Right atrium auricular region (tissue), 2 donors: ENCODE measurements around the gene CT55. TPM values are rescaled to one million over a fixed set of nuclear protein-coding genes. Genes with fewer than 3 reads are reported as not detected.
"Not testable (repeated sequence)": the region's sequence is repeated elsewhere in the genome, so short reads cannot be mapped to it uniquely, and the experiment has no call there.

Source experiments
- DNase-seq: peaks from one replicate; pipeline ENCODE4 v3.0.0-alpha.2; 2019; ENCODE audit warnings: low spot score
- H3K27ac ChIP-seq, 2 donors: fragments of 200-600 bp; sonication (generic); 1 replicate in 1 of 2; 2 replicates in 1 of 2; pipeline ENCODE4 v1.5.1; 2016 to 2019
- H3K27me3 ChIP-seq, 2 donors: fragments of 200-600 bp; sonication (generic); one replicate each; pipeline versions ENCODE4 v1.5.1 to v1.6.0; 2017 to 2019
- H3K36me3 ChIP-seq: fragments of 200-600 bp; sonication (generic); one replicate; pipeline ENCODE4 v1.5.1; 2016
- H3K4me1 ChIP-seq, 2 donors: fragments of 200-600 bp; sonication (generic); one replicate each; pipeline versions ENCODE4 v1.5.1 to v1.6.0; 2017 to 2019
- H3K4me3 ChIP-seq, 2 donors: fragments of 200-600 bp; sonication (generic); 1 replicate in 1 of 2; 2 replicates in 1 of 2; pipeline ENCODE4 v1.5.1; 2017 to 2019; ENCODE audit warnings: mild to moderate bottlenecking in 1 of 2, moderate library complexity in 1 of 2
- H3K9me3 ChIP-seq, 2 donors: fragments of 200-600 bp; sonication (generic); one replicate each; pipeline ENCODE4 v1.5.1; 2019
- CTCF ChIP-seq, 2 donors: fragments of 200-600 bp; sonication (generic); IDR thresholded peaks; one replicate each; pipeline ENCODE4 v1.5.1; 2019; ENCODE audit warnings: antibody characterized with exemption in 2 of 2
- total RNA-seq, 2 donors: library from RNA; depleted of rRNA; stranded (reverse); fragments of >200 nt; gene quantifications; one replicate each; pipeline ENCODE4 v1.1.0, GENCODE V29; 2016

CT55 gene, protein sequence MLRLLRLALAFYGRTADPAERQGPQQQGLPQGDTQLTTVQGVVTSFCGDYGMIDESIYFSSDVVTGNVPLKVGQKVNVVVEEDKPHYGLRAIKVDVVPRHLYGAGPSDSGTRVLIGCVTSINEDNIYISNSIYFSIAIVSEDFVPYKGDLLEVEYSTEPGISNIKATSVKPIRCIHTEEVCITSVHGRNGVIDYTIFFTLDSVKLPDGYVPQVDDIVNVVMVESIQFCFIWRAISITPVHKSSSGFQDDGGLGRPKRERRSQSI
- total RNA-seq, result not detected

- no peaks in the 10 kb centered on the region for H3K9me3 ChIP-seq
- DNase-seq, result no peak
- H3K4me1 ChIP-seq, result no peaks in the 10 kb centered on the region
- H3K27ac ChIP-seq, result no peak within 1 kb of the TSS
- H3K27me3 ChIP-seq, result no peaks in the 10 kb centered on the region
- H3K36me3 ChIP-seq, result no peaks in the 10 kb centered on the region
- H3K4me3 ChIP-seq, result no peak within 1 kb of the TSS
- TF ChIP-seq CTCF (IDR thresholded peaks at IDR 0.05), result no peak
Observed at GRCh38 chrX:135170877-135171519, at the start of gene CT55. TSS of gene CT55 (minus strand) at chrX:135171398. CDS start at chrX:135171171, 227 bp downstream.

- Histone ChIP-seq H3K27me3 (no peaks in the 10 kb centered on the region), H3K27ac (no peak overlapping the region), H3K4me1 (no peaks in the 10 kb centered on the region), H3K36me3 (no peaks in the 10 kb centered on the region), H3K4me3 (no peak overlapping the region), H3K9me3 (no peaks in the 10 kb centered on the region)
- no peak for TF ChIP-seq CTCF (IDR thresholded peaks at IDR 0.05)
- DNase-seq, result no peak
Observed at GRCh38 chrX:135213200-135213844, 42.1 kb upstream of the CT55 start.

DNA sequence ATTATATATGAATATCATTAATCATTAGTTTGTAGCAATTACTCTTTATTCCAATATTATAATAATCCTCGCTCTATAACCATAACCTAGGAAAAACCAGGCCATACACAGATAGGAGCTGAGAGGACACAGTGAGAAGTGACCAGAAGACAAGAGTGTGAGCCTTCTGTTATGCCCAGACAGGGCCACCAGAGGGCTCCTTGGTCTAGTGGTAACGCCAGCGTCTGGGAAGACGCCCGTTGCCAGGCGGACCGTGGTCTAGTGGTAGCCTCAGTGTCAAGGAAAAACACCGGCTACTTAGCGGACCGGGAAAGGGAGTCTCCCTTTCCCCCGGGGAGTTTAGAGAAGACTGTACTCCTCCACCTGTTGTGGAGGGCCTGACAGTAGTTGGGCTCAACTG is 35.2 kb upstream of the CT55 start:
- not testable (repeated sequence) for H3K27me3 ChIP-seq, H3K4me3 ChIP-seq, H3K36me3 ChIP-seq, H3K9me3 ChIP-seq, H3K27ac ChIP-seq, H3K4me1 ChIP-seq, DNase-seq
- TF ChIP-seq CTCF (IDR thresholded peaks at IDR 0.05), result peak; percentile 16 to 52

DNA sequence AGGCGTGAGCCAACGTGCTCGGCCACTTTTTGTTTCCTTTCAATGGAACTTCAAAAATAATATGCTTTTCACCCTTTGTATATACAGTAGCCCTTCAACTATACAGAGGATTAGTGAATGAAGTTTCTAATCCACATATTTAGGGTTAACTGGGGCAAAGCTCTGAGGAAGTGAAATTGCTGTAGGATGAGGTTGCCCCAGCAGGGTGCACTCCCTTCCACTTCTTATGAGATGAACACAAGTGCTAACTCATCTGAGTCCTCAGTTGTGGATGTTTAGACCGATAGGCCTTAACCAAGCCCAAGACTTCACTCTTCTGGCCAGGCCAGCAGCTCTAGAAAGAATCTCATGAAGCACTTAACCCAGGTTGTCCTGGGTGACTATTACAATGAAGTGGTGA is 29.1 kb upstream of the CT55 start:
- no peak for DNase-seq
- H3K4me1 ChIP-seq, result no peaks in the 10 kb centered on the region
- no peaks in the 10 kb centered on the region for H3K27me3 ChIP-seq
- no peak for TF ChIP-seq CTCF (IDR thresholded peaks at IDR 0.05)
- H3K4me3 ChIP-seq, result no peak overlapping the region
- no peaks in the 10 kb centered on the region for H3K9me3 ChIP-seq
- H3K36me3 ChIP-seq, result no peaks in the 10 kb centered on the region
- H3K27ac ChIP-seq, result no peak overlapping the region

GRCh38 chrX:135194684-135195083 is 23.5 kb upstream of the CT55 start:
- Histone ChIP-seq H3K9me3 (no peaks in the 10 kb centered on the region), H3K4me3 (no peak overlapping the region), H3K4me1 (no peaks in the 10 kb centered on the region), H3K27ac (no peak overlapping the region), H3K36me3 (no peaks in the 10 kb centered on the region), H3K27me3 (no peaks in the 10 kb centered on the region)
- no peak for TF ChIP-seq CTCF (IDR thresholded peaks at IDR 0.05)
- no peak for DNase-seq
